Measurements from ENCODE around the gene LRRTM2.

- TF ChIP-seq, protein P1, sequence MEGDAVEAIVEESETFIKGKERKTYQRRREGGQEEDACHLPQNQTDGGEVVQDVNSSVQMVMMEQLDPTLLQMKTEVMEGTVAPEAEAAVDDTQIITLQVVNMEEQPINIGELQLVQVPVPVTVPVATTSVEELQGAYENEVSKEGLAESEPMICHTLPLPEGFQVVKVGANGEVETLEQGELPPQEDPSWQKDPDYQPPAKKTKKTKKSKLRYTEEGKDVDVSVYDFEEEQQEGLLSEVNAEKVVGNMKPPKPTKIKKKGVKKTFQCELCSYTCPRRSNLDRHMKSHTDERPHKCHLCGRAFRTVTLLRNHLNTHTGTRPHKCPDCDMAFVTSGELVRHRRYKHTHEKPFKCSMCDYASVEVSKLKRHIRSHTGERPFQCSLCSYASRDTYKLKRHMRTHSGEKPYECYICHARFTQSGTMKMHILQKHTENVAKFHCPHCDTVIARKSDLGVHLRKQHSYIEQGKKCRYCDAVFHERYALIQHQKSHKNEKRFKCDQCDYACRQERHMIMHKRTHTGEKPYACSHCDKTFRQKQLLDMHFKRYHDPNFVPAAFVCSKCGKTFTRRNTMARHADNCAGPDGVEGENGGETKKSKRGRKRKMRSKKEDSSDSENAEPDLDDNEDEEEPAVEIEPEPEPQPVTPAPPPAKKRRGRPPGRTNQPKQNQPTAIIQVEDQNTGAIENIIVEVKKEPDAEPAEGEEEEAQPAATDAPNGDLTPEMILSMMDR (IDR thresholded peaks at IDR 0.05): no peak
- no peak for TF ChIP-seq POLR2A (IDR thresholded peaks at IDR 0.05)
Measured at GRCh38 chr5:138874771-138875551, at the start of gene LRRTM2.

All from body of pancreas (tissue), 4 donors.